ENCODE results near the gene DNAJB1. TPM values are rescaled to one million over a fixed set of nuclear protein-coding genes. Genes with fewer than 3 reads are reported as not detected.
"Not testable (repeated sequence)": the region's sequence is repeated elsewhere in the genome, so short reads cannot be mapped to it uniquely, and the experiment has no call there.

DNAJB1 gene
- total RNA-seq, 1 experiment from 2014 or later, result 79.5 TPM

DNA sequence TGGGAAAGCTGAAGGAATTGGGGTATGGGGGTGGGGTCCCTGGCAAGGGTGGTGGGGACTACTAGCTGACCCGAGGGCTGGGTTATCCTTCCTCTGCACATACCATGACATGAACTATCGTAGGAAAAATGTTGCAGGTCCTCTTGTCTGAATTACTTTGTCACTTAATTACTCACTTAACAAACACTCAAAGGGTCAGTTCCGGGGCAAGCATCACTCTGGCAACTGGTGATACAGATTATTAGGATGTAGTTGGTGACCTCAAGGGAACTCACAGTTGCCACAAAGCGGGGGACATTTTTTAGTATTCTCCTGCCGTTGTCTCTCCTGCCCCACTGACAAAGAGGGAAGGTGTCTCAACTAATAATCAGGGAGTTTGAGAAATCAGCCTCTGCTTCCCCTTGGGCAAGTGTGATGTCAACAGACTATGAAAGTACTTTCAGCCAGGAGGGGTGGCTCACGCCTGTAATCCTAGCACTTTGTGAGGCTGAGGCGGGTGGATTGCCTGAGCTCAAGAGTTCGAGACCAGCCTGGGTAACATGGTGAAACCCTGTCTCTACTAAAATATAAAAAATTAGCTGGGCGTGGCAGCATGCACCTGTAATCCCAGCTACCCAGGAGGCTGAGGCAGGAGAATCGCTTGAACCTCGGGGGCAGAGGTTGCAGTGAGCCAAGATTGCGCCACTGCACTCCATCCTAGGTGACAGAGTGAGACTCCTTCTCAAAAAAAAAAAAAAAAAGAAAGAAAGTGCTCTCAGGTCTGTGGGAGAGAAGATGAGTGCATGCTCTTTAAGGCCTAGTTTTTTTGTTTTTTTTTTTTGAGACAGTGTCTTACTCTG is 10.3 kb downstream of the DNAJB1 start:
- Mint-ChIP-seq H3K27me3 (ENCODE audit: insufficient read depth, unreplicated experiment) (no peaks in the 10 kb centered on the region), H3K4me3 (ENCODE audit: unreplicated experiment) (peak overlapping the region; percentile 58), H3K36me3 (ENCODE audit: insufficient read depth, unreplicated experiment) (peaks cover 13% of the 10 kb centered on the region), H3K27ac (ENCODE audit: unreplicated experiment) (peak overlapping the region; percentile 94), H3K4me1 (ENCODE audit: low read depth, unreplicated experiment) (peaks cover 49% of the 10 kb centered on the region), H3K9me3 (ENCODE audit: unreplicated experiment) (no peaks in the 10 kb centered on the region)
- no peaks in the 10 kb centered on the region for H3K36me3 ChIP-seq (ENCODE audit: control insufficient read depth, insufficient read depth, low read length)
- BruUV-seq (replicated peaks), result no TSS peak
- H3K4me1 ChIP-seq, result peaks cover 50% of the 10 kb centered on the region
- H3K9me3 ChIP-seq, result no peaks in the 10 kb centered on the region
- ChIA-PET CTCF (no interaction called here), POLR2A (interaction anchor here (1.9 kb wide), 1 partner anchor 10 kb away, joined by 11 read pairs; the partner anchor contains the start of gene DNAJB1)
- peak; percentile 52 to 74 for DNase-seq
- H3K4me3 ChIP-seq (ENCODE audit: low read depth, low read length), result no peak overlapping the region
- intact Hi-C loops (cut with micrococcal nuclease; ENCODE audit: unreplicated experiment), result loop anchor here (5.0 kb wide), 1 partner anchor 501 kb away; the partner anchor contains the start of gene RFX1
- no peaks in the 10 kb centered on the region for H3K27me3 ChIP-seq (replicated peaks; ENCODE audit: control insufficient read depth, insufficient read depth, low read length)
- TF ChIP-seq, protein P1, sequence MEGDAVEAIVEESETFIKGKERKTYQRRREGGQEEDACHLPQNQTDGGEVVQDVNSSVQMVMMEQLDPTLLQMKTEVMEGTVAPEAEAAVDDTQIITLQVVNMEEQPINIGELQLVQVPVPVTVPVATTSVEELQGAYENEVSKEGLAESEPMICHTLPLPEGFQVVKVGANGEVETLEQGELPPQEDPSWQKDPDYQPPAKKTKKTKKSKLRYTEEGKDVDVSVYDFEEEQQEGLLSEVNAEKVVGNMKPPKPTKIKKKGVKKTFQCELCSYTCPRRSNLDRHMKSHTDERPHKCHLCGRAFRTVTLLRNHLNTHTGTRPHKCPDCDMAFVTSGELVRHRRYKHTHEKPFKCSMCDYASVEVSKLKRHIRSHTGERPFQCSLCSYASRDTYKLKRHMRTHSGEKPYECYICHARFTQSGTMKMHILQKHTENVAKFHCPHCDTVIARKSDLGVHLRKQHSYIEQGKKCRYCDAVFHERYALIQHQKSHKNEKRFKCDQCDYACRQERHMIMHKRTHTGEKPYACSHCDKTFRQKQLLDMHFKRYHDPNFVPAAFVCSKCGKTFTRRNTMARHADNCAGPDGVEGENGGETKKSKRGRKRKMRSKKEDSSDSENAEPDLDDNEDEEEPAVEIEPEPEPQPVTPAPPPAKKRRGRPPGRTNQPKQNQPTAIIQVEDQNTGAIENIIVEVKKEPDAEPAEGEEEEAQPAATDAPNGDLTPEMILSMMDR (IDR thresholded peaks at IDR 0.05; ENCODE audit: insufficient read depth in 1 of 2, low read depth in 1 of 2, low read length in 1 of 2, severe bottlenecking in 1 of 2, unreplicated experiment in 1 of 2), result no peak

DNA sequence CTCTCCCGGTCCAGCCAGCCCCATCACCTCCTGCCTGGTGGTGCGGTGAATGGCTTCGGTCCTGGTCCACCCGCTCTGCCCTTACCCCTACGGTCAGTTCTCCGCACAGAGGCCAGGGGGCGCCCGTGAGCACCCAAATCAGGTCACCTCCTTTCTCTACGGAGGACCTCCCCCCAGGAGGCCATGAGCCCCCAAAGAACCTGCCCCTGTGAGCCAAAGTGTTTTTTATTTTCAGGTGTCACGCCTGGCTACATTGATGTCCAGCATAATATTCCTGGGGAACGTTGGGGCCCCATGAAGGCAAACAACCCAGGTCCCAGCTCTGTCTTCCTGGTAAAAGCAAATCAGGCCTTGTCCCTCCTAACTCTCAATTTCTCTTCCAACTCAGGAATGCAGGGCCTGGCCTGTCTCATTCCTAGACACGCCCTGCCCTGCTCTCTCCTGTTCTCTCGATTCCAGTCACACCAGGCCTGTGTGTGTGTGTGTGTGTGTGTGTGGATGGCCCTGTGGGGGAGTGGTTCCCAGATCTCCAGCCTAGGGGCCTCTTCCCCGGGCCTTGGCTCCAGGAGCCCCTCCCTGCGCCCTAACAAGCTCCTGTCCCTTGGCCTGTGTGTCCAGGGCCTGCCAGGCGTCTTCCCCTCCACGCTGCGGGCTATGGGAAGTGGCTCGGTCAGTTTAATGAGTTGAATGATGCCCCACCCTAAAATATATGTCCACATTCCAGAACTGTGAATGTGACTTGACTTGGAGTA is 12.5 kb downstream of the DNAJB1 start:
- no peaks in the 10 kb centered on the region for H3K9me3 ChIP-seq
- Mint-ChIP-seq H3K27ac (ENCODE audit: unreplicated experiment) (peak overlapping the region; percentile 94), H3K9me3 (ENCODE audit: unreplicated experiment) (no peaks in the 10 kb centered on the region), H3K36me3 (ENCODE audit: insufficient read depth, unreplicated experiment) (peaks cover 17% of the 10 kb centered on the region), H3K4me1 (ENCODE audit: low read depth, unreplicated experiment) (peaks cover 49% of the 10 kb centered on the region), H3K4me3 (ENCODE audit: unreplicated experiment) (peak overlapping the region; percentile 58), H3K27me3 (ENCODE audit: insufficient read depth, unreplicated experiment) (no peaks in the 10 kb centered on the region)
- no peaks in the 10 kb centered on the region for H3K36me3 ChIP-seq (ENCODE audit: control insufficient read depth, insufficient read depth, low read length)
- ChIA-PET POLR2A (interaction anchor here (0.5 to 1.9 kb wide), 6 partner anchors 9 to 1691 kb away, joined by 3 to 11 read pairs (median 4); partner anchors contain the start of gene DNAJB1), CTCF (interaction anchor here (1.0 to 1.3 kb wide), 3 partner anchors 9 to 46 kb away, joined by 3 to 11 read pairs (median 7); partner anchors contain the start of gene DNAJB1)
- no peak overlapping the region for H3K4me3 ChIP-seq (ENCODE audit: low read depth, low read length)
- H3K27me3 ChIP-seq (replicated peaks; ENCODE audit: control insufficient read depth, insufficient read depth, low read length), result no peaks in the 10 kb centered on the region
- TF ChIP-seq, protein P1 (IDR thresholded peaks at IDR 0.05; ENCODE audit: insufficient read depth in 1 of 2, low read depth in 1 of 2, low read length in 1 of 2, severe bottlenecking in 1 of 2, unreplicated experiment in 1 of 2), result peak; percentile 88 to 92
- TSS peak; percentile 73 for BruUV-seq (replicated peaks)
- H3K4me1 ChIP-seq, result peaks cover 53% of the 10 kb centered on the region
- peak; percentile 89 to 93 for DNase-seq
- intact Hi-C loops (cut with micrococcal nuclease; ENCODE audit: unreplicated experiment), result loop anchor here (5.0 kb wide), 1 partner anchor 498 kb away; the partner anchor contains the start of gene RFX1

DNA sequence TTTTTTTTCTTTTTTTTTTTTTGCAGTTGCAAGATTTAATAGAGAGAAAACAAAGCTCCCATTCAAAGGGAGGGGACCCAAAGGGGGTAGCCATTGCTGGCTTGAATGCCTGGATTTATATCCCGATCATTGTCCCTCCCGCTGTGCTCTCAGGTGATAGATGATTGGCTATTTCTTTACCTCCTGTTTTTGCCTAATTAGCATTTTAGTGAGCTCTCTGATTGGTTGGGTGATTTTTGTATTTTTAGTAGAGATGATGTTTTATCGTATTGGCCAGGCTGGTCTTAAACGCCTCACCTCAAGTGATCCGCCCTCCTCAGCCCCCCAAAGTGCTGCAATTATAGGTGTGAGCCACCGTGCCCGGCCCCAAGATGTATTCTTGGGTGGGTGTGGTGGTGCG is 13.6 kb downstream of the DNAJB1 start:
- H3K9me3 Mint-ChIP-seq (ENCODE audit: unreplicated experiment); H3K27me3 Mint-ChIP-seq (ENCODE audit: insufficient read depth, unreplicated experiment); H3K4me3 ChIP-seq (ENCODE audit: low read depth, low read length); BruUV-seq (replicated peaks); DNase-seq; intact Hi-C loops (cut with micrococcal nuclease; ENCODE audit: unreplicated experiment); H3K9me3 ChIP-seq; H3K36me3 ChIP-seq (ENCODE audit: control insufficient read depth, insufficient read depth, low read length); H3K4me3 Mint-ChIP-seq (ENCODE audit: unreplicated experiment); H3K27me3 ChIP-seq (replicated peaks; ENCODE audit: control insufficient read depth, insufficient read depth, low read length): not testable (repeated sequence)
- peak overlapping the region; percentile 94 for H3K27ac Mint-ChIP-seq (ENCODE audit: unreplicated experiment)
- H3K4me1 ChIP-seq, result peaks cover 51% of the 10 kb centered on the region
- H3K36me3 Mint-ChIP-seq (ENCODE audit: insufficient read depth, unreplicated experiment), result peaks cover 17% of the 10 kb centered on the region
- peaks cover 44% of the 10 kb centered on the region for H3K4me1 Mint-ChIP-seq (ENCODE audit: low read depth, unreplicated experiment)
- CTCF ChIA-PET, result interaction anchor here (0.6 kb wide), 1 partner anchor 9 kb away, joined by 4 read pairs; no protein-coding TSS in a partner anchor
- POLR2A ChIA-PET, result interaction anchor here (0.6 kb wide), 1 partner anchor 27 kb away, joined by 3 read pairs; no protein-coding TSS in a partner anchor
